GM20431 (cell line): Measurements from ENCODE around the gene COL11A2.

ENCODE experiments used
- in situ Hi-C: fragments of 300-500 bp; cut with MseI, MboI; formaldehyde crosslinking; loops from one replicate; pipeline ENCODE4 v1.15.0; 2020; ENCODE audit warnings: low sequenced_read_pairs; ENCODE audit not compliant: unreplicated experiment

COL11A2 gene

GRCh38 chr6:33207552-33208090 lies 15.4 kb upstream of the COL11A2 start:
- in situ Hi-C loops: no loop called here

DNA sequence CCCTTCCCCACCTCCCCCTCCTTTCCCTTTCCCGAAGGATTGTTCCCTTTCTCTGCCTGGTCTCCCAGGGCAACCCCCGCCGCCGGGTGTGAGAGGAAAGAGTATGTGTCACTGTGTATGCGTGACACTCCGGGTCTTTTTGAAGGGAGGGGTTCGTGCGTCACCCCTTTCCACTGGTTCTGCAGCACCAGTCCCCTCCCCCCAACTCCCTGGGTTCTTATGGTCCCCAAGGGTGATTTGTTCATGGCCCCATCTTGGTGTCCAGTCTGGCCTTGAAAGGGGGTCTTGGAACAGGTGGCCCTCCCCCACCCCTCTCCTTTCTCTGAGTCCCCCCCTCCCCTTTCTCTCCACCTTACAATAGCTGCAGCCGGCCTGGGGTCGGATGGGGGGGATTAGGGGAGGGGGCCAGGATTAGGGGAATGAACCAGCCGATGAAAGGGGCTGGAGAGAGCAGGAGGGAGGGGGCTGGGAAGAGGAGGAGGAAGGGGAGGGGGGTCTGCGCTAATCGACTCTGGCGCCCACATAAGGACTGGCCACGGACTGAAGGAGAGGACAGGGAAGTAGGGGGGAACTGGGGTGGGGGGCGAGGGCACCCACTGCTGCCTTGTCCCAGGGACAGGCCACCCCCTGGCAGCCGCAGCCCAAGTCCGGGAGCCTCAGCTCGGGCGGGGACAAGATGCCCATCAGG lies 14.7 kb upstream of the COL11A2 start:
- in situ Hi-C loops: no loop called here

- in situ Hi-C loops: no loop called here
Observed at GRCh38 chr6:33206027-33206863, 14.0 kb upstream of the COL11A2 start.

GRCh38 chr6:33205191-33206026 lies 13.1 kb upstream of the COL11A2 start:
- in situ Hi-C loops: no loop called here

GRCh38 chr6:33204415-33205190 lies 12.3 kb upstream of the COL11A2 start, which contains the start of gene HSD17B8:
HSD17B8 (plus strand) TSS chr6:33204655; CDS start chr6:33204669, 14 bp downstream.
- in situ Hi-C loops: no loop called here

DNA sequence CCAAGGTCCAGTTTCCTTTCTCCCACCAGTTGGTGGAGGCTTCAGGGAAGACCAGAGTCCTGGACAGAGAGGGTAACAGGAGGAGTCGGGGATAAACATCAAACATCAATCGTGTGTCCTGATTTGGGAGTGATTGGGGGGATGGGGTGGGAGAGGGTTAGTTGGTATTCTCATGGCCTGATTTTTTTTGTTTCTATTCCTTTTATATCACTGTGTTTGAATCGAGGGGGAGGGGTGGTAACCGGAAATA lies 11.8 kb upstream of the COL11A2 start:
- in situ Hi-C loops: no loop called here

- in situ Hi-C loops: no loop called here
Observed at GRCh38 chr6:33203443-33204164, 11.3 kb upstream of the COL11A2 start.

- in situ Hi-C loops: no loop called here
Observed at GRCh38 chr6:33202799-33203198, 10.5 kb upstream of the COL11A2 start.

- in situ Hi-C loops: no loop called here
Observed at GRCh38 chr6:33201935-33202334, 9.7 kb upstream of the COL11A2 start.

GRCh38 chr6:33201147-33201545 lies 8.9 kb upstream of the COL11A2 start:
- in situ Hi-C loops: no loop called here

- in situ Hi-C loops: no loop called here
Observed at GRCh38 chr6:33200219-33201146, 8.2 kb upstream of the COL11A2 start, which contains the start of the genes RXRB and SLC39A7. RXRB (minus strand) TSS chr6:33200665; CDS start chr6:33200476, 189 bp downstream. SLC39A7 (plus strand) TSS chr6:33200867; CDS start chr6:33201246, 379 bp downstream.

DNA sequence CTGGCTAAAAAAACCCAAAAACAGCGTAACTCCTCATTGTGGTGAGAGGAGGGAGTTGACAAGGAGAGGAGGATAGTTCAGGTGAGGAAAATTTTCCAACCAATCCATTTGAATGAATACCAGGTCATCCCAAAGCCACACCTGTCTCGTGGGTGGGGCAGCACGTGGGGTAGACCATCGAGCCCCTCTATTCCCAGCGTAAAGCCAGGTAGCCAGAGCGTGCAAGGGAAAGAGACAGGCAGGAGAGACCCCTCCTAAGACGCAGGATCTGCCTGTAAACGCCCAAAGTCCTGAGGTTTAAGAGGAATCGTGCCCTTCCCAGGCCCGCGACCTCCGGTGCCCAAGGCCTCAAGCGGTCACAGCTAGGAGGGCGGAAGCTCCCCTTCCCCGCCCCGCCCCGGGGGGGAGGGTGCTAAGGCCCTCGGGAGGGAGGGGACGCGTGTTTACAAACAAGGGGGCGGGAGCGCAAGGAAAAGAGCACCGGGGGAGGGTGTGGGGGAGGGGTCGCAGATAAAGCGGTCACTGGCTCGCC lies 7.5 kb upstream of the COL11A2 start:
- in situ Hi-C loops: no loop called here

GRCh38 chr6:33198853-33199436 lies 6.7 kb upstream of the COL11A2 start:
- in situ Hi-C loops: no loop called here

GRCh38 chr6:33198159-33198852 lies 6.0 kb upstream of the COL11A2 start:
- in situ Hi-C loops: no loop called here

DNA sequence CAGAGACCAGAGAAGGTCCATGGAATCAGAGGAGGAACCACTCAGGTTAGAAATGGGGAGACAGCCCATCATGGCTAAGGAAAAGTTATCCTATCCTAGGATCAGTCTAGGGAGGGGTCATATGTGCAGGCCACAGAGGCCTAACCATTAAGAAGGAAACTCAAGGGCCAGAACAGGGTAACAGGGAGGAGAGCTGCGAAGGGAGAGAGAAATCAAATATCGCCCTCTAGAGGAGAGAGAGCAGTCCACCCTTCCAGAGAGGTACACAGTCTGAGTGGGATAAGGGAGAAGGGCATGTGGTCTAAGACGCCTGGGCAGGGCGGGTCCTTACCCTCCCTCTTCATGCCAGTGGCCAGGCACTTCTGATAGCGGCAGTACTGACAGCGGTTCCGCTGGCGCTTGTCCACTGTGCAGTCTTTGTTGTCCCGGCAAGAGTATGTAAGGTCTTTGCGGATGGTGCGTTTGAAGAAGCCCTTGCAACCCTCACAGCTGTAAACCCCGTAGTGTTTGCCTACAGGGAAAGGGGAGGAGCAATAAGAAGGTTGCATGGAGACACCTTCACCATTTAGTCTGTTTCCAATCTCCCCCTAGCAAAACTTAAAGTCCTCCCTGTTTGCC lies 5.3 kb upstream of the COL11A2 start:
- in situ Hi-C loops: no loop called here
